GM12878 (cell line): ENCODE results near the gene NMUR2. TPM values are rescaled to one million over a fixed set of nuclear protein-coding genes. Genes with fewer than 3 reads are reported as not detected.

Experiments
- ATAC-seq: fragments of 200-7000 bp; cut with Tn5 transposase; 3 replicates; pipeline ENCODE4 v1.9.1; 2020; ENCODE audit warnings: mild to moderate bottlenecking, moderate library complexity
- BruUV-seq: library from RNA; stranded (reverse); fragments of 400-500 nt; replicated peaks from 2 replicates; lab custom pipeline; 2021; lab: Mats Ljungman, UMichigan
- CTCF ChIA-PET: fragments of 300-600 bp; sonication (Branson Sonifier 250); formaldehyde crosslinking; extraction: SDS; loops from one replicate; lab custom pipeline; 2021; ENCODE audit warnings: inconsistent platforms; lab: Yijun Ruan, JAX
- POLR2A ChIA-PET: fragments of 350-600 bp; formaldehyde crosslinking; extraction: SDS; loops from one replicate; lab custom pipeline; 2021; ENCODE audit warnings: inconsistent platforms; lab: Charles Lee
- RAD21 ChIA-PET: fragments of 300-600 bp; sonication (Branson Sonifier 250); formaldehyde crosslinking; loops from one replicate; lab custom pipeline; 2023; ENCODE audit warnings: antibody characterized with exemption; ENCODE audit not compliant: unreplicated experiment; lab: Charles Lee
- SMC1A ChIA-PET: fragments of 300-600 bp; sonication (Branson Sonifier 250); formaldehyde crosslinking; loops from one replicate; lab custom pipeline; 2023; ENCODE audit not compliant: unreplicated experiment, uncharacterized antibody; lab: Charles Lee
- DNase-seq: peaks from one replicate; pipeline ENCODE4 v3.0.0-alpha.2; 2011; ENCODE audit warnings: low read depth, low spot score
- FAIRE-seq: peaks from 3 replicates; lab custom pipeline; 2011; peaks lifted over from hg19 to GRCh38; lab: Jason Lieb, UNC
- H2AFZ ChIP-seq: 2 replicates; pipeline ENCODE4 v1.6.0; 2011; ENCODE audit warnings: low read depth, low read length, control low read depth; ENCODE audit not compliant: control insufficient read depth
- H3K27ac ChIP-seq: 2 replicates; pipeline ENCODE4 v1.5.1; 2011; ENCODE audit warnings: control low read depth; ENCODE audit not compliant: control insufficient read depth, insufficient read depth
- H3K27me3 ChIP-seq, 2 experiments: replicated peaks in 1 of 2; 2 replicates each; pipeline versions ENCODE4 v1.6.0 to v1.6.1; 2011; ENCODE audit warnings: low read length in 1 of 2; ENCODE audit not compliant: control insufficient read depth in 2 of 2, insufficient read depth in 2 of 2
- H3K36me3 ChIP-seq, 2 experiments: 2 replicates each; pipeline ENCODE4 v1.5.1; 2011; ENCODE audit warnings: low read length in 1 of 2; ENCODE audit not compliant: control insufficient read depth in 2 of 2, insufficient read depth in 2 of 2
- H3K4me1 ChIP-seq: 2 replicates; pipeline ENCODE4 v1.6.1; 2011; ENCODE audit warnings: mild to moderate bottlenecking, low read length, moderate library complexity, mixed read lengths; ENCODE audit not compliant: control insufficient read depth, insufficient read depth
- H3K4me2 ChIP-seq: 2 replicates; pipeline ENCODE4 v1.6.0; 2011; ENCODE audit warnings: control low read depth; ENCODE audit not compliant: control insufficient read depth, insufficient read depth
- H3K4me3 ChIP-seq: fragments of 200-600 bp; sonication (generic); 2 replicates; pipeline ENCODE4 v1.5.1; 2016
- H3K79me2 ChIP-seq: 2 replicates; pipeline ENCODE4 v1.6.0; 2011; ENCODE audit warnings: low read length; ENCODE audit not compliant: control insufficient read depth, insufficient read depth
- H3K9ac ChIP-seq: 2 replicates; pipeline ENCODE4 v1.8.0; 2011; ENCODE audit warnings: low read length, control low read depth, mixed read lengths; ENCODE audit not compliant: control insufficient read depth, insufficient read depth
- H3K9me3 ChIP-seq: replicated peaks from 3 replicates; pipeline ENCODE4 v1.5.1; 2011; ENCODE audit warnings: mild to moderate bottlenecking, low read length; ENCODE audit not compliant: control insufficient read depth, insufficient read depth
- H4K20me1 ChIP-seq: 2 replicates; pipeline ENCODE4 v1.6.0; 2011; ENCODE audit not compliant: control insufficient read depth, insufficient read depth
- BRCA1 ChIP-seq: IDR thresholded peaks from 2 replicates; pipeline ENCODE4 v1.6.1; 2011; ENCODE audit warnings: low read depth, low read length, improper control_type of control experiment
- CHD2 ChIP-seq: IDR thresholded peaks from 2 replicates; pipeline ENCODE4 v1.6.1; 2011; ENCODE audit warnings: low read depth, low read length, improper control_type of control experiment, borderline replicate concordance
- EGR1 ChIP-seq, 2 experiments: IDR thresholded peaks; 1 replicate in 1 of 2; 2 replicates in 1 of 2; pipeline ENCODE4 v1.6.1; 2011 to 2012; ENCODE audit warnings: low read depth in 2 of 2, low read length in 2 of 2, borderline replicate concordance in 1 of 2, mild to moderate bottlenecking in 1 of 2, moderate library complexity in 1 of 2
- FOXK2 ChIP-seq: fragments of 450-650 bp; IDR thresholded peaks from 2 replicates; pipeline ENCODE4 v1.6.1; 2017; ENCODE audit warnings: mild to moderate bottlenecking, moderate library complexity
- IKZF1 ChIP-seq: fragments of 450-650 bp; conservative IDR thresholded peaks from 2 replicates; pipeline ENCODE4 v1.6.1; 2017; ENCODE audit warnings: antibody characterized with exemption, mild to moderate bottlenecking
- KDM1A ChIP-seq: fragments of 200-600 bp; sonication (generic); IDR thresholded peaks from 2 replicates; pipeline ENCODE4 v1.6.1; 2016; ENCODE audit warnings: borderline replicate concordance
- PBX3 ChIP-seq: IDR thresholded peaks from 2 replicates; pipeline ENCODE4 v1.6.1; 2011; ENCODE audit warnings: mild to moderate bottlenecking, low read depth, low read length, moderate library complexity; ENCODE audit not compliant: insufficient replicate concordance
- POLR2A ChIP-seq: IDR thresholded peaks from 2 replicates; pipeline ENCODE4 v1.6.1; 2011; ENCODE audit warnings: low read depth, mild to moderate bottlenecking, low read length
- RB1 ChIP-seq: fragments of 450-650 bp; formaldehyde crosslinking; IDR thresholded peaks from 2 replicates; pipeline ENCODE4 v1.6.1; 2017; ENCODE audit warnings: mild to moderate bottlenecking, borderline replicate concordance
- REST ChIP-seq: IDR thresholded peaks from 2 replicates; pipeline ENCODE4 v1.6.1; 2012; ENCODE audit warnings: mild to moderate bottlenecking, low read depth, low read length
- RUNX3 ChIP-seq: IDR thresholded peaks from 2 replicates; pipeline ENCODE4 v1.6.1; 2012; ENCODE audit warnings: low read length, inconsistent platforms
- SIX5 ChIP-seq: IDR thresholded peaks from 2 replicates; pipeline ENCODE4 v1.6.1; 2011; ENCODE audit warnings: mild to moderate bottlenecking, low read depth, low read length, moderate library complexity; ENCODE audit not compliant: severe bottlenecking
- SMAD5 ChIP-seq: IDR thresholded peaks from 2 replicates; pipeline ENCODE4 v1.6.1; 2016; ENCODE audit warnings: antibody characterized with exemption, low read depth
- TCF3 ChIP-seq: IDR thresholded peaks from 2 replicates; pipeline ENCODE4 v1.6.1; 2012; ENCODE audit warnings: low read depth, mild to moderate bottlenecking, low read length, borderline replicate concordance; ENCODE audit not compliant: insufficient read depth
- TCF7 ChIP-seq: IDR thresholded peaks from 2 replicates; pipeline ENCODE4 v1.6.1; 2014; ENCODE audit warnings: antibody characterized with exemption, borderline replicate concordance
- YBX1 ChIP-seq: fragments of 450-650 bp; IDR thresholded peaks from 2 replicates; pipeline ENCODE4 v1.6.1; 2016; ENCODE audit warnings: antibody characterized with exemption
- ZNF687 ChIP-seq: fragments of 450-650 bp; IDR thresholded peaks from 2 replicates; pipeline ENCODE4 v1.6.1; 2017; ENCODE audit warnings: mild to moderate bottlenecking, moderate library complexity
- ZZZ3 ChIP-seq: IDR thresholded peaks from 2 replicates; pipeline ENCODE4 v1.6.1; 2011; ENCODE audit warnings: low read depth; ENCODE audit not compliant: control insufficient read depth, insufficient read length
- WGBS: methylation state at CpG from one replicate; pipeline ENCODE4 v1.1.6; 2016; ENCODE audit warnings: low lambda C conversion rate; ENCODE audit not compliant: insufficient replicate concordance, insufficient coverage; ENCODE audit errors: missing lambda C conversion rate; 5-methylcytosine and 5-hydroxymethylcytosine counted together
- in situ Hi-C: fragments of 300-500 bp; cut with MboI; formaldehyde crosslinking; loops from 9 replicates; pipeline ENCODE4 v1.14.3; 2018; ENCODE audit warnings: mixed read lengths
- intact Hi-C: fragments of 100-400 bp; cut with micrococcal nuclease; formaldehyde crosslinking; loops from one replicate; pipeline ENCODE4 v1.14.2; 2022; ENCODE audit not compliant: unreplicated experiment
- polyA plus RNA-seq, 11 experiments: library from polyadenylated mRNA; depleted of rRNA in 4 of 11; unstranded in 6 of 11; stranded (reverse) in 5 of 11; fragments of >200 nt; fragmentation: Nextera tagmentation in 4 of 11; fragmentation: Illumina TruSeq in 1 of 11; extraction: Ambion mirVana in 4 of 11; extraction: Trizol in 1 of 11; gene quantifications; 1 replicate in 1 of 11; 2 replicates in 10 of 11; pipeline versions ENCODE4 v1.2.1 to v1.2.3, GENCODE V29; 2011 to 2016; ENCODE audit warnings: inconsistent platforms in 2 of 11, missing spikeins in 2 of 11, low read depth in 1 of 11
- total RNA-seq, 4 experiments: library from RNA; depleted of rRNA in 3 of 4; stranded (reverse); fragments of >200 nt in 3 of 4; fragmentation: Illumina TruSeq in 1 of 4; extraction: Trizol in 1 of 4; gene quantifications; 2 replicates each; pipeline versions ENCODE4 v1.2.1 to v1.2.3, GENCODE V29; 2013 to 2021

Gene NMUR2
- total and polyA plus RNA-seq, 10 of the 15 experiments (the other 5 are each of a cell fraction or from before 2014, with no cell fraction given), result 0.06 to 0.11 (median 0.06) TPM; not detected in 7

- Histone ChIP-seq H3K27me3 (no peaks in the 10 kb centered on the region), H3K36me3 (no peaks in the 10 kb centered on the region), H3K9ac (no peak overlapping the region), H3K4me3 (no peak overlapping the region), H3K4me2 (no peak overlapping the region), H3K4me1 (no peaks in the 10 kb centered on the region), H3K9me3 (no peaks in the 10 kb centered on the region), H4K20me1 (no peaks in the 10 kb centered on the region), H2AFZ (no peak overlapping the region), H3K79me2 (no peaks in the 10 kb centered on the region), H3K27ac (no peak overlapping the region)
- CTCF ChIA-PET, result interaction anchor here (0.6 to 1.2 kb wide), 2 partner anchors 82 to 125 kb away, joined by 3 read pairs; no protein-coding TSS in a partner anchor
- intact Hi-C loops, result loop anchor here (5.0 kb wide), 1 partner anchor 129 kb away; no protein-coding TSS in a partner anchor
- DNase-seq (no peak), ATAC-seq (no peak), FAIRE-seq (no peak)
- WGBS, result 46% methylated on average over 3 of the region's 3 CpGs
- in situ Hi-C loops, result no loop called here
- POLR2A ChIA-PET, result no interaction called here
- RAD21 ChIA-PET, result no interaction called here
- SMC1A ChIA-PET, result interaction anchor here (1.3 kb wide), 1 partner anchor 9 kb away, joined by 3 read pairs; no protein-coding TSS in a partner anchor
- no TSS peak for BruUV-seq
- TF ChIP-seq IKZF1 (no peak), REST (no peak), TCF3 (no peak), CHD2 (no peak), YBX1 (no peak), KDM1A (no peak), SMAD5 (no peak), BRCA1 (no peak), PBX3 (no peak), EGR1 (IDR thresholded peaks at IDR 0.05; ENCODE audit: borderline replicate concordance in 1 of 2, low read depth in 2 of 2, low read length in 2 of 2) (no peak), ZZZ3 (no peak), RUNX3 (no peak), TCF7 (no peak), ZNF687 (no peak), RB1 (no peak), POLR2A (no peak), SIX5 (no peak), FOXK2 (no peak)
These were observed 26.3 kb downstream of the NMUR2 start for GRCh38 chr5:152378730-152379129.
